ENCODE results near the gene MCU. TPM values are rescaled to one million over a fixed set of nuclear protein-coding genes. Genes with fewer than 3 reads are reported as not detected.
"Not testable (repeated sequence)": the region's sequence is repeated elsewhere in the genome, so short reads cannot be mapped to it uniquely, and the experiment has no call there.

MCU gene
- total RNA-seq, 2 experiments from 2014 or later = 17.7 to 19.0 TPM

DNA sequence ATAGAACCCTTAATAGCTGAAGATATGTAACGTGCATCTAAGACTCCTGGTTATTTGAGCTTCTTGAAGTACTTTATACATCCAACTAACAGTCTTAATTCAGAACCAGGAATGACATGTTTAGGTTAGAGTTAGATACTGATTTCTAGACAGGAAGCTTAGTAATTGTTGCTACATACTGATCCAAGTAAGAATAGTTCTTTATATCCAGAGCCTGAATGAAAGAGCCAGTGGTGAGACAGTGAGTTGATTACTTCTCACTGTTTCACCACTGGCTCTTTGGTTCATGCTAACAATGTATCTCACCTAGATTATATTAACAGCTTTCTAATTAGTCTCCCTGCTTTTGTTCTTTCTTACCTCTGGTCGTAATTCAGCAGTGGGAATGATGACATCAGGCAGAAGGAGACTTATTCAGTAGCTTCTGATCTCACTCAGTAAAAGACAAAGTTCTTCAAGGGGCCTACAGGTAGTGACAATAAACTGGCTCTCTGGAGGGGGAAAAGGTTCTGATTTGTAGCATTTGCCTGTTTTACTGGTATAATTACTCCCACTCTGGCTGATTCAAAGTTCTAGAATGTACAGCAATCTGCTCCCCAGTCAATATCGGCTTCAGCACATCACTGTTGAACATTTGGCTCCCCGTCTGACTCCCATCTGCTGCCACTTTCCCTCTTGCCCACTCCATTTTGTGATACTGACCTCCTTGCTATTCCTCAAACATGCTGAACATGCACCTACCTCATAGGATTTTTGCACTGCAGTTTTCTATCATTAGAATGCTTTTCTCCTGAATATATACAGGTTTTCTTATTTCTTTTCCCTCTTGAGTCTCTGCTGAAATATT lies 29.1 kb downstream of the MCU start:
- ChIA-PET CTCF (no interaction called here), POLR2A (no interaction called here)

DNA sequence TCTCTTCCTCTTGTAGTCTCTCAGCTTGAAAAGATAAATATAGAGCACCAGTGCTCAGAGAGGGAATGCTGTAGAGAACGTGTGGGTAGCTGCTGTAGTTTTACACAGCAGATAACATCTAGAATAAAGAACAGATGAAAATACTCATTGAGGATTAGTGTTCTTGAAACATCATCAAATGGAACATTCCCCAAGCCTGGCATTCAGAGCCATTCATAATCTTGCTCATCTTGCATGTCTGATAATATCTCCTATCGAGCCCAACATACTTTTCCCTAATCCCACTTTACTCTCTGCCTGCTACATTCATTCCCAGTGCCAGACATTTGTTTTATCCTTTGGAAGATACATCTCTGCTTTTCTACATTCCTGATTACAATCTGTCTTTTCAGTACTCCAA lies 35.2 kb downstream of the MCU start:
- CTCF ChIA-PET = no interaction called here

DNA sequence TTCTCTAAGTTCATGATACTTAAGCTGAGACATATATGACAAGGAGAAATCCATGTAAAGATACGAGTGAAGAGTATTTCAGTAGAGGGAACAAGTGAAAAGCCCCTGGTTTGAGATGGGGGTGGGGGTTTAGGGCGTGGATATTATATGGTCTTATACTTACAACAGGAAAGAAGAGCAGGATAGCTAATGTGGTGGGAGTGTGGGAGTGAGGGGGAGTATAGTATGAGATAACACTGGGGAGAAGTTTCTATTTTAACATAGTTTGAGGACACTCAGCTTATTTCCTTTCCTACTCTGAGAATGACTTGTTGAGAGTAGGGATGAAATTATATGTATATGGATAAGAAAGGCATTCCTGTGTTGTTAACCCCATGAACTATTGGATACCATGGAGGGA lies 36.5 kb downstream of the MCU start:
- CTCF ChIA-PET = no interaction called here
- POLR2A ChIA-PET = no interaction called here

More for the DNA sequence above, 35.2 kb downstream of the MCU start:
- POLR2A ChIA-PET = no interaction called here

DNA sequence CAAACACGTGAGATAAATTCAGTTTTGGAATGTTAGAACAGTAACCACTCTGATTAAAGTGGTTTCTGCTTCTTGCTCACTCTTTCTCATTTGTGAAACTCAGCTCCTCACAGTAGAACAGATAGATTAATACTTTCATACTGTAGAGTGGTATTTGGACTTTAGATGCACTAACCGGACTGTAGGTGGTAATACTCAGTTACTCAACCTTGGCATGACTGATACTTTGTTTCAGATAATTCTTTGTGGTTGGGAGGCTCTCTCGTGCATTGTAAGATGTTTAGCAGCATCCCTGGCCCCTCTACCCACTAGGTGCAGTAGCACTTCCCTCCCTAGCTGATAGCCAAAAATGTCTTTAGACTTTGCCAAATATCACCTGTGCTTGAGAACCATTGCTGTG lies 37.6 kb downstream of the MCU start:
- ChIA-PET POLR2A (no interaction called here), CTCF (no interaction called here)

DNA sequence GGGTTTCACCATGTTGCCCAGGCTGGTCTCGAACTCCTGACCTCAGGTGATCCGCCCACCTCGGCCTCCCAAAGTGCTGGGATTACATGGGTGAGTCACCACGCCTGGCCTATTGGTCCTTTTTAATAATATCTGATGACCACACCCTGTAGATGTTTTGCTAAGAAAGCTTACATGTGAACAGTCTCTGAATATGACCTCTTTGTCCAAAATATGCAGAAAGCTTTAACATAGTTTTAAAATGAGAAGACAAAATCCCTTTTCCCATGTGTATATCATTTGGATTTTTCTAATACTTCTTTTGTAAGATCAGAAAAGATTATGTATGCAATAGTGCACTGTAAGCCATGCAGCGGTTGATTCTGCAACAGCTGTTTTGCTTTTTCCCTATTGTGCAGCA lies 38.5 kb downstream of the MCU start:
- CTCF ChIA-PET = interaction anchor here (0.6 kb wide), 1 partner anchor 246 kb away, joined by 3 read pairs; no protein-coding TSS in a partner anchor
- POLR2A ChIA-PET = no interaction called here

DNA sequence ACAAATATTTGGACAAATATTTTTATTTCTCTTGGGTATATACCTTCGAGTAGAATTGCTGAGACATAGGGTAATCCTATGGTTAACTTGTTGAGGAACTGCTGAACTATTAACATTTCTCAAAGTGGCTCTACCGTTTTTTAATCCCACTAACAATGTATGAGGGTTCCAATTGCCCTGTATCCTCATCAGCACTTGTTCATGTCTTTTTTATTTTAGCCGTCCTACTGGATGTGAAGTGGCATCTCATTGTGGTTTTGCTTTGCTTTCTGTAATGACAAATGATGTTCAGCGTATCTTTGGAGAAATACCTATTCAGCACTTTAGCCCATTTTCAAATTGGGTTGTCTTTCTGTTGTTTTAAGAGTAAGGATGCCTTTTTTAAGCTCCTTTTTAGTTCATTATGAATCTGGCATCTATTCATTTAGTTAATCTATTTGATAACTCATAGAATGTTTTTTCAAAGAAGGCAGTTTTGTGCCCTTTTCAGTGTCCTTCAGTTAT lies 40.0 kb downstream of the MCU start:
- POLR2A ChIA-PET = no interaction called here

DNA sequence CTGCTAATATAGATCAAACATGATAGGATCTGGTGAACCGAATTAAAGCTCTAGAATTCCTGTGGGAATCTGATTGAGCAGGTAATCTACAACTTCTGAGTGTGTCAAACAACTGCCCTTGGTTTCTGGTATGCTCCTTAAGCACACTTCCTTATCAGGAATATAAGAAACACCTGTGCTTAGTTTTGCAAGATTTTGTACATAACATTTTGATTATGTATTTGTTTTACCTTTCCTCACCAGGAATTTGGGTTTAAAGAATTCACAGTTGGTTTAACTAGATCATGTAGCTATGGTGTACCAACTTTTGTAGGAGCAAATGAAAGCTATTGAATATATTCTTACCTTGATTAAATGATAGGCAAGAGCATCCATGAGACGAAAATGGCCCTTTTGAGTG lies 40.6 kb downstream of the MCU start:
- CTCF ChIA-PET = no interaction called here

More for the DNA sequence above, 40.0 kb downstream of the MCU start:
- CTCF ChIA-PET = no interaction called here

DNA sequence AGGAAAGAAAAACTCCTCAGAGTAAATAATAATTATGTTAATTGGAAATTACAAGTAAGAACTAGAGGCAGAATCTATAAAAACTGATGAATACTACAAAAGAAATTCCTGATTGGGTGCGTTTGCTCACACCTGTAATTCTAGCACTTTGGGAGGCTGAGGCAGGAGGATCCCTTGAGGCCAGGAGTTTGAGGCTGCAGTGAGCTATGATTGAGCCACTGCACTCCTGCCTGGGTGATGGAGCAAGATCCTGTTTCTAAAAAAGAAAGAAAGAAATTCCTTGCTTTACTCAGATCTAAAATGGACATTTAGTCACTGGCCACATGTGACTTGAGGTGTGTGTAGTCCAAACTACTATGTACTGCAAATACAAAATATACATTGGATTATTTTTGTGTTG lies 42.0 kb downstream of the MCU start:
- ChIA-PET POLR2A (no interaction called here), CTCF (no interaction called here)

More for the DNA sequence above, 40.6 kb downstream of the MCU start:
- POLR2A ChIA-PET = no interaction called here

DNA sequence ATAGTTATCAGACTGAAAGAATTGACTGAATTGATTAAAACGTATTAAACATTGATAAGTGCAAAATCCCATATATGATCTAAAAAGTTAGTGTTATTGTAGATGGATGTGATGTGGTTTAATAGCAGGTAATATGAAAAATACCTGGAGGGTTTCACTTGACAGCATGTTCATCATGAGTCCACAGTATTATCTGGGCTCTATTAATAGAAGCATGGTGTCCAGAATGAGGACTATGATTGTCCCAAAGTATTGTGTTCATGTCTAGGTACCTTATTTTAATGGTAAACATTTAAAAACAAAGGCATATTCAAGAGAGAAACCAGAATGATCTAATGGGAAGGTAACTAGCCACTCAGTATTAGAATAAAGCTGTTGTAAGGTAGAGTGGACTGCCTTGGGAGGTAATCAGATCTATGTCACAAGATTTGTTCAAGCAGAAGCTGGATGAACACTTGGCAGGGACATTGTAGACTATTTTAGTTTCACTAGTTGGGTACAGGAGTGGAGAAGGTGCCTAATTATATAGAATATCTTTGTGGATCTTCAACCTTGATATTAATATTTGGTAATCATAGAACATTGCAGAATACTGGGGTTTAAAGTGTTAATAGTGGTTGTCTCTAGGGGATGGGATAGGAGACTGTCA lies 43.5 kb downstream of the MCU start:
- ChIA-PET POLR2A (no interaction called here), CTCF (interaction anchor here (0.7 kb wide), 1 partner anchor 246 kb away, joined by 3 read pairs; no protein-coding TSS in a partner anchor)

DNA sequence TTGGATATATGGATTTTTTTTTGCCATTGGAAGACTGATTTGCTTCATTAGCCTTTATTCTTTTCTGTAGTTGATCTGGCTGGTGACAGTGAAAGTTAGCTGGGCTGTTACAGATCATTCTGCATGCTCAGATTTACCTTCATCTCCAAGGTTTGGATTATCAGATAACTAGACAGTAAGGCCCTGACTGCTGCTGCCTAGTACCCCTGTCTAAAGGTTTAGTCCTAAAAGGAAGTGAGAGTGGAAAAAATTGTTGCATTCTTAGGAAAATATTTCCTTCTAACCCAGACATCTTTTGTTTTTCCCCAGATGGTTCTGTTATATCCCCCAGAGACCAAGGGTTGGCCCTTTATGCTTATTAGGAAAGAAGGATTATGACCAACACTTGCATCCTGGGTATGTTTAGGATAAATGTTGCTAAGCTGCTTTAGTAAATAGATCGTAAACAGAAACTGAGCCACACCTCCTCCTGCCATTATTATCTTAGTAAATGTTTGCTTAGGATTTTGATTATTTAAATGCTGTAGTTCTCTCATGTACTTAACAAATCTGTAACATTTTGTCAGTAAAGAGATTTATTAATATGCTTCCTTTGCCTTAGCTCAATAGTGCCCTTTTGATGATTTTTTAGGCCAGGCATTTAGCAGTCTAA lies 44.4 kb downstream of the MCU start:
- ChIA-PET POLR2A (no interaction called here), CTCF (no interaction called here)

DNA sequence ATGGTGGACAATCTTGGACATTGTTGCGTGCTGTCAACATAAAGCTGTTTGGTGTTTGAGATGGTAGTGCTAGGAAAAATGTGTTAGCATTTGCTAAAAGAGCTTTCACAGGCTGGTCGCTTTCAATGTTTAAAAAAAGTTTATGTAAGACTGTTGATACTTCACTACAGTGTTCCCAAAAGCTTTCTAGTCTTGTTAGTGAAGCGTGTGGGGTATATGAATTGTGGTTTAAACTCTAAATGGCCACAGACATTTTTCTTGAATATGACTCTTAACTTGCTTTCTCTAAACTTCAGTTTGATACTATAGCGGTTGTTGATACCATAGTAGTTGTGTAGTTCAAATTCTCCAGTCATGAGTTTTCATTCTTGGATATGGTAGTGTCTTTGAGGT lies 44.9 kb downstream of the MCU start:
- ChIA-PET POLR2A (no interaction called here), CTCF (no interaction called here)

DNA sequence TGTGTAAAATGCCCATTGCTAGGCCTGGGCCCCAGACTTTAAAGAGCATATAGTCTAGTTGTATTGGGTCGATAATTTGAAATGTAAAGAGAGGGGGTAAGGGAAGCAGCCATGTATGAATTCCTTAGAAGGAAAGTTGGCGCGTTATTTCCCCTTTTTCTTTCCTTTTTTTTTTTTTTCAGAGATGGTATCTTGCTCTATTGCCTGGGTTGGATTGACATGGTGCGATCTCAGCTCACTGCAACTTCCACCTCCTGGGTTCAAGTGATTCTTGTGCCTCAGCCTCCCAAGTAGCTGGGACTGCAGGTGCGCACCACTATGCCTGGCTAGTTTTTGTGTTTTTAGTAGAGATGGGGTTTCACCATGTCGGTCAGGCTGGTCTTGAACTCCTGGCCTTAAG lies 45.4 kb downstream of the MCU start:
- POLR2A ChIA-PET = not testable (repeated sequence)
- CTCF ChIA-PET = interaction anchor here (0.7 kb wide), 1 partner anchor 654 kb away, joined by 3 read pairs; no protein-coding TSS in a partner anchor

DNA sequence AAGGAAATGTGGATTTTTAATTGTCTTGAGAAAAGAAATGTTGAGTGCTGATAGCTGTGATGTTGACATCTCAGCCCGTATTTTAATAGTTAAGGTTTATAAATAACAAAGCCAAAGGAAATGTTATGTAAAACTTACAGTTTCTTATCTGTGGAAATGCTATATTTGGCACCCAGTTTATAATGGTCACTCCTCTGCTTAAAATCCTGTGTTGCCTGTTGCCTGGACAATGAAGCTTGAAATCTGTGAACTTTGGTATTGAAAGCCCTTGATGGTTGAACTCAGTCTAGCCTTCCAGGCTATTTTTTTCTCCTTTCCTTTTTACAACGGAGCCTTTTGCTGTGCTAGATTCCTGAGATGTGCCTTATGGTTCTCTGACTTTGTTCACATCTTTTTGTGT lies 46.5 kb downstream of the MCU start:
- CTCF ChIA-PET = no interaction called here
- POLR2A ChIA-PET = no interaction called here

DNA sequence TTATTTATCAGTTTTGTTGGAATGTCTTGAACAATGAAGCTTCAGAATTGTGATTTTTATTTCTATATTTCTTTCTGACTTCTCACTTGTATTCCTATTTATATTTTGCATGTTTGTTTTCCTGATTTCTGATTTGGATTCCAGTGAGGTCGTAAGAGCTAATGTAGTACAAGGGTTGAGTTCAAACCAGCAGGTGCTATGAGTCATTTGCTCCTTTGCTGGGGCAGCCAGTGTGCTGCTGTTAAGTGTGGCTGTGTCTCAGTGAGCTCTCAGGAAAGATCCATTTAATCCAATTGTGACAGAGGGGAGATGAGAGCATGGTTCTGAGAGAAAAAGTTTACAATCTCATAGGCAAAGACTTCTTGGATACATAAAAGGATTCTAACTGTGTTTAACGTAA lies 48.6 kb downstream of the MCU start:
- ChIA-PET POLR2A (no interaction called here), CTCF (no interaction called here)

DNA sequence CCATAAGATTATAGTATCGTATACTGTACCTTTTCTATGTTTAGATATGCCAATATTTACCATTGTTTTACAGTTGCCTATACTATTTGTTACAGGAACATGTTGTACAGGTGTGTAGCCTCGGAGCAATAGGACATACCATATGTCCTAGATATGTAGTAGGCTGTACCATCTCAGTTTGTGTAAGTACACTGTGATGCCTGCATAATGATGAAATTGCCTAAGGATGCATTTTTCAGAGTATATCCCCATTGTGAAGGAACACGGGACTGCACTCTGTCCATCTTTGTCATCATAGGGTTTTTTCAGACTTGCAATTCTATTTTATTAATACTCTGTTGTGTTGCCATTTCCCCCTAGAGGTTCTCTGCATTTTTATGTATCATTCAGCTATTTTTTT lies 50.1 kb downstream of the MCU start:
- POLR2A ChIA-PET = no interaction called here
- CTCF ChIA-PET = interaction anchor here (0.6 kb wide), 2 partner anchors 108 to 831 kb away, joined by 3 to 4 read pairs; no protein-coding TSS in a partner anchor

DNA sequence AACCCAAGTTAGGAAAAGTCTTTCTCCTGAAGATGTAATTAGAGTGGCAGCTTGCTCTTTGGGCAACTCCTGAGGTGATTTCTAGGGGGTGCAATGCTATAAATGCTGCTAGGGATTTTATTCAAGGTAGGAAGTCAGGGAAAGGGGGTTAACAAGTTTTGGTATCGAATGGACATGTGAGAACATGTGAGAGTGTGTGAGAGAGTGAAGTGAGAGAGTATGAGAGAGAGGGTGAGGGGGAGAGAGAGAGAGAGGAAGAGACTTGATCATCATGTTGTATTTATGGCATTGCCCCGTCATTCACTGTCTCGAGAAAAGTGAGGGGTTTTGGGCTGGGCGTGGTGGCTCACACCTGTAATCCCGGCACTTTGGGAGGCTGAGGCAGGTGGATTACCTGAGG lies 50.9 kb downstream of the MCU start:
- ChIA-PET POLR2A (no interaction called here), CTCF (interaction anchor here (0.6 kb wide), 1 partner anchor 108 kb away, joined by 4 read pairs; no protein-coding TSS in a partner anchor)

DNA sequence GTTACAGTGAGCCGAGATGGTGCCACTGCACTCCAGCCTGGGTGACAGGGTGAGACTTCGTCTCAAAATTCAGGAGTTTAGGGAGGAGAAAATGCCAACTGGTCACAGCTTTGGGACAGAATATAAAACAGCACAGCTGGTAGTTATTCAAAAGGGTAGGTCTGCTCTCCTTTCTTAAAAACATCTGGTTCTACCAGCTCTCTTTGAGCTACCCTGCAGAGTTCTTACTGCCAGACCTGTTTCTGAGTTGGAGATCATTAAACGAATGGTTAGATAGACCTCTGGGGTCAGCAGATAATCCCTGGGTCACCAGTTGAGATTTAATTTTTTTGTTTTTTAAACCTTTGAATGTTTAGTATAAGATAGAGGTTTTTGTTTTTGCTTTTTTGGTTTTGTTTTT lies 52.6 kb downstream of the MCU start:
- CTCF ChIA-PET = no interaction called here
- POLR2A ChIA-PET = no interaction called here

DNA sequence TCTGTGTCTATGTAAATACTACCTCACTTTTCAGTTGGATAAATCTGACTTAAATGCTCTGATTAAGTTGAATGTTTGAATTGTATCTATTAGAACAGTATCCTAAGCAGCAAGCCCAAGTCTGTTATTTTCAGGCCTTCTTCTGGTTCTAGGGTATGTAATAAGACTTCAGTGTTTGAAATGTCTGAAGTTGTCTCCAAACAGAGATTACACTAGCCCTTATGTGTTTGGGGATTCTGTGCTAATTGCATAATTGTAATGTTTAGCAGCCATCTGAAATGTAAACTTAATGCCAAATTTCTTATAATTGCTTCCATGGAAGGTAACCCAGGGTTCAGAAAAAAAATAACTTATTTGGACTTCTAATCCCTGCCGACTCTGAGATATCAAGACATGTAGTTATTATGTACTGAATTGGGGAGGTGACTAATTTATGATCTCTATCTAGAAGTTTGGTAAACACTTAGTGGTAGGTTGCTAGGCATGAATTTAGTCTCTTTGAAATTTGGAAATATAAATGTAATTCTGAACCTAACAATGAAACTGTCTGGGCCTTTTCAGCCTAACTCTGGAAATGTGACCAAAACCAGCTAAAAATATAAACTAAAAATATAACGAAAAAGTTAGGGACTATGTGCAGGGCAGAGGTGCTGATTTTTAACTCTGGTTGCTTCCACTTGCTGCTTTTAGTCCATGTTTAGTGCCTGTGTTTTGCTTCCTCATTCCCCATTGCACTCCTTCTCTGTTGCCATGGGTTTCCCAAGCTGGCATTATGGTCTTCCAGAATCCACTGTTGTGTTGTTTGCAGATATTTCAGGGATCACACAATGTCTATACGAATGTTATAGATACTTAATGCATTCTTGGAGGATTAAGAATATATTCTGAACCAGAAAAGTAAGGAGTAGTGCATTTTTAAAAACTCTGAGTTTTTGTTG lies 54.8 kb downstream of the MCU start:
- CTCF ChIA-PET = no interaction called here
- POLR2A ChIA-PET = no interaction called here

DNA sequence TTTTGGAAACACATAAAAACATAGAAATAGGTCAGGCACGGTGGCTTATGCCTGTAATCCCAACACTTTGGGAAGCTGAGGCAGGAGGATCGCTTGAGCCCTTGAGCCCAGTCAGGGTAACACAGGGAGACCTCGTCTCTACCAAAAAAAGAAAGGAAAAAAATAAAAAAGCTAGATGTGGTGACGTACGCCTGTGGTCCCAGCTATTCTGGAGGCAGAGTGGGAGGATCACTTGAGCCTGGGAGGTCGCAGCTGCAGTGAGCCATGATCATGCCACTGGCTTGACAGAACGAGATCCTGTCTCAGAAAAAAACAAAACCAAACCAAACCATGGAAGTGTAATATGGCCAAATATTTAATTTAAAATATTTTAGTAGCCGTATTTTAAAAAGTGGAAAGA lies 55.6 kb downstream of the MCU start:
- ChIA-PET POLR2A (no interaction called here), CTCF (no interaction called here)

DNA sequence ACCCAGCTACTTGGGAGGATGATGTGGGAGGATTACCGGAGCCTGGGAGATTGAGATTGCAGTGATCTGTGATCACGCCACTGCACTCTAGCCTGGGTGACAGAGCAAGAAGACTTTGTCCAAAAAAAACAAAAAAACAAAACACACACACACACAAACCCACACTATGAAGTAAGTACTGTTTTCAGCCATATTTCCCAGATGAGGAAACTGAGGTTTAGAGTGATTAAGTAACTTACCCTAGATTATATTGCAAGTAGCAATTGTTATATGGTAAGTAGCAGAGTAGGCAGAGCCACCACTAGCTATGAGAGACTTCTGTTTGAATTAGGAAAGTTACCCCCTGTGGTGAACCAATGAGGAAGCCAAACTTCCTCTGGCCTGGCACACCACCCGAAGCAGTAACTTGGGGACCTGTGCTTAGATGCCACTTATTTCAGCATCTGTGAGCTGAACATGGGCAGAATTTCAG lies 61.9 kb downstream of the MCU start:
- ChIA-PET CTCF (no interaction called here), POLR2A (no interaction called here)

Measured in activated CD8-positive, alpha-beta memory T cell treated with anti-CD3 and anti-CD28 coated beads for 36 hours (primary cell).